Measurements from ENCODE around the gene MTX1.
"Not testable (repeated sequence)": the region's sequence is repeated elsewhere in the genome, so short reads cannot be mapped to it uniquely, and the experiment has no call there.

DNA sequence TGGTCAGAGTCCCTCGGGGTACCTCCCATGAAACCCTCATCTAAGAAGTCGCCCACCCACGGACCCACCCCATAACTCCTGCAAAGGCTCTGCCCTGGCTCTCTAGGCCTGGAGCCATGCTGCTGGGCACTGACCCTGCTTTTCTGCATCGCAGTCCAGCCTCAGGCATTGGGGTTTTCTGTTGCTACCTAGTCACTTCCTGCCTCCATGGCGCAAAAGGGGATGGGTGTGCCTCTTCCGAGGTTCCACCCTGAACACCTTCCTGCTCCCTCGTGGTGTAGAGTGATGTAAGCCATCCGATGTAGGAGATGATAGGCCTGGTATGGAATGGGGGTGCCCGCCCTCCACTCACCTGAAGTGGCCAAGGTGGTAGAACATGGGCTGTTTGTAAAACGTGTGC is 6.2 kb downstream of the MTX1 start:
- TF ChIP-seq, protein P1, sequence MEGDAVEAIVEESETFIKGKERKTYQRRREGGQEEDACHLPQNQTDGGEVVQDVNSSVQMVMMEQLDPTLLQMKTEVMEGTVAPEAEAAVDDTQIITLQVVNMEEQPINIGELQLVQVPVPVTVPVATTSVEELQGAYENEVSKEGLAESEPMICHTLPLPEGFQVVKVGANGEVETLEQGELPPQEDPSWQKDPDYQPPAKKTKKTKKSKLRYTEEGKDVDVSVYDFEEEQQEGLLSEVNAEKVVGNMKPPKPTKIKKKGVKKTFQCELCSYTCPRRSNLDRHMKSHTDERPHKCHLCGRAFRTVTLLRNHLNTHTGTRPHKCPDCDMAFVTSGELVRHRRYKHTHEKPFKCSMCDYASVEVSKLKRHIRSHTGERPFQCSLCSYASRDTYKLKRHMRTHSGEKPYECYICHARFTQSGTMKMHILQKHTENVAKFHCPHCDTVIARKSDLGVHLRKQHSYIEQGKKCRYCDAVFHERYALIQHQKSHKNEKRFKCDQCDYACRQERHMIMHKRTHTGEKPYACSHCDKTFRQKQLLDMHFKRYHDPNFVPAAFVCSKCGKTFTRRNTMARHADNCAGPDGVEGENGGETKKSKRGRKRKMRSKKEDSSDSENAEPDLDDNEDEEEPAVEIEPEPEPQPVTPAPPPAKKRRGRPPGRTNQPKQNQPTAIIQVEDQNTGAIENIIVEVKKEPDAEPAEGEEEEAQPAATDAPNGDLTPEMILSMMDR (IDR thresholded peaks at IDR 0.05), result not testable (repeated sequence)
- not testable (repeated sequence) for TF ChIP-seq POLR2A (IDR thresholded peaks at IDR 0.05; ENCODE audit: low read length)
